OCI-LY1 (cell line): ENCODE measurements around the gene KSR1.

Source experiments
- H2AFZ ChIP-seq: fragments of 200-600 bp; sonication (generic), shearing (Covaris generic); 2 replicates; pipeline ENCODE4 v1.6.0; 2014; ENCODE audit warnings: antibody characterized with exemption, mild to moderate bottlenecking, low read length
- H3F3A ChIP-seq: fragments of 200-600 bp; sonication (generic), shearing (Covaris generic); 2 replicates; pipeline ENCODE4 v1.6.0; 2014; ENCODE audit warnings: mild to moderate bottlenecking, antibody characterized with exemption, low read length, moderate library complexity; ENCODE audit not compliant: insufficient read depth
- H3K27ac ChIP-seq: fragments of 200-600 bp; sonication (generic); 2 replicates; pipeline ENCODE4 v1.5.1; 2014; ENCODE audit warnings: low read length, mixed run types, mild to moderate bottlenecking, low read depth; ENCODE audit not compliant: poor library complexity, severe bottlenecking
- H3K27me3 ChIP-seq: fragments of 200-600 bp; sonication (generic); 2 replicates; pipeline ENCODE4 v1.6.0; 2014; ENCODE audit warnings: antibody characterized with exemption, mild to moderate bottlenecking, low read length, moderate library complexity; ENCODE audit not compliant: insufficient read depth
- H3K36me3 ChIP-seq: fragments of 200-600 bp; sonication (generic); 2 replicates; pipeline ENCODE4 v1.6.1; 2014; ENCODE audit warnings: mild to moderate bottlenecking, antibody characterized with exemption, low read length, moderate library complexity, mixed read lengths; ENCODE audit not compliant: insufficient read depth
- H3K4me1 ChIP-seq: fragments of 200-600 bp; sonication (generic); 2 replicates; pipeline ENCODE4 v1.5.1; 2014; ENCODE audit warnings: mild to moderate bottlenecking, low read length, moderate library complexity; ENCODE audit not compliant: insufficient read depth, severe bottlenecking
- H3K4me2 ChIP-seq: fragments of 200-600 bp; sonication (generic), shearing (Covaris generic); 2 replicates; pipeline ENCODE4 v1.6.1; 2014; ENCODE audit warnings: low read length
- H3K4me3 ChIP-seq: fragments of 200-600 bp; sonication (generic); 2 replicates; pipeline ENCODE4 v1.5.1; 2014; ENCODE audit warnings: low read length, low read depth, mild to moderate bottlenecking, mixed read lengths; ENCODE audit not compliant: poor library complexity, severe bottlenecking
- H3K79me2 ChIP-seq: fragments of 200-600 bp; shearing (Covaris generic); 2 replicates; pipeline ENCODE4 v1.6.1; 2016; ENCODE audit warnings: mixed run types, low read length, mixed read lengths; ENCODE audit not compliant: insufficient read depth
- H3K9ac ChIP-seq: fragments of 200-600 bp; sonication (generic), shearing (Covaris generic); 2 replicates; pipeline ENCODE4 v1.6.1; 2014; ENCODE audit warnings: mild to moderate bottlenecking, low read length, mixed read lengths
- H3K9me2 ChIP-seq: fragments of 200-600 bp; sonication (generic), shearing (Covaris generic); 2 replicates; pipeline ENCODE4 v1.6.1; 2014; ENCODE audit warnings: low read depth, mild to moderate bottlenecking, low read length, mixed read lengths
- H3K9me3 ChIP-seq: fragments of 200-600 bp; shearing (Covaris generic); 2 replicates; pipeline ENCODE4 v1.6.1; 2014; ENCODE audit warnings: low read length, mixed read lengths
- H4K20me1 ChIP-seq: fragments of 200-600 bp; sonication (generic), shearing (Covaris generic); 2 replicates; pipeline ENCODE4 v1.6.0; 2016; ENCODE audit warnings: mild to moderate bottlenecking, low read length; ENCODE audit not compliant: insufficient read depth
- EZH2 ChIP-seq: fragments of 200-600 bp; sonication (generic), shearing (Covaris generic); IDR thresholded peaks from 2 replicates; pipeline ENCODE4 v1.8.0; 2017; ENCODE audit warnings: borderline replicate concordance, mixed run types, mild to moderate bottlenecking, antibody characterized with exemption, low read length, moderate library complexity, mixed read lengths
- TF ChIP-seq, protein P1 (sequence below): fragments of 200-600 bp; sonication (generic), shearing (Covaris generic); IDR thresholded peaks from 2 replicates; pipeline ENCODE4 v1.5.1; 2017; ENCODE audit warnings: mild to moderate bottlenecking, antibody characterized with exemption, low read length, moderate library complexity, mixed read lengths

Gene KSR1

DNA sequence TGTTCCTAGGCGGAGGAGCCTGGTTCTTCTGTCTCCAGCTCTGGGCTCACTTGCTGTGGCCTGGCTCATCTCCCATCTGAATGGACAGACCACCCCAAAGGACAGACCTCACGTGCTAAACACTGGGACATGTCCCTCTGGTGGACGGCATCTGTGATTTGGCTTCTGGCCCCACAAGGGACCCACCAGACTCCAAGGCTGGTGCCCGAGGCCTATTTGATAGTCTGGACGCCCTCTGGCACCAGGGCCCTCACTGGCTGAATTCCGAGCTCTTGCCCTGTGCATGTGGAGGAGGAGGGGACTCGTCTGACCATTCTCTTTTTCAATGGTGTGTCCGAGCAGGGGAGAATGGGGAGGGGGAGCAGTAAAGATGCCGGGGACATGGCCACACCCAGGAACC lies 112.0 kb downstream of the KSR1 start:
- H3K4me1 ChIP-seq: no peaks in the 10 kb centered on the region
- no peaks in the 10 kb centered on the region for H3K36me3 ChIP-seq
- no peaks in the 10 kb centered on the region for H3K27me3 ChIP-seq
- no peaks in the 10 kb centered on the region for H3K79me2 ChIP-seq
- TF ChIP-seq, protein P1, sequence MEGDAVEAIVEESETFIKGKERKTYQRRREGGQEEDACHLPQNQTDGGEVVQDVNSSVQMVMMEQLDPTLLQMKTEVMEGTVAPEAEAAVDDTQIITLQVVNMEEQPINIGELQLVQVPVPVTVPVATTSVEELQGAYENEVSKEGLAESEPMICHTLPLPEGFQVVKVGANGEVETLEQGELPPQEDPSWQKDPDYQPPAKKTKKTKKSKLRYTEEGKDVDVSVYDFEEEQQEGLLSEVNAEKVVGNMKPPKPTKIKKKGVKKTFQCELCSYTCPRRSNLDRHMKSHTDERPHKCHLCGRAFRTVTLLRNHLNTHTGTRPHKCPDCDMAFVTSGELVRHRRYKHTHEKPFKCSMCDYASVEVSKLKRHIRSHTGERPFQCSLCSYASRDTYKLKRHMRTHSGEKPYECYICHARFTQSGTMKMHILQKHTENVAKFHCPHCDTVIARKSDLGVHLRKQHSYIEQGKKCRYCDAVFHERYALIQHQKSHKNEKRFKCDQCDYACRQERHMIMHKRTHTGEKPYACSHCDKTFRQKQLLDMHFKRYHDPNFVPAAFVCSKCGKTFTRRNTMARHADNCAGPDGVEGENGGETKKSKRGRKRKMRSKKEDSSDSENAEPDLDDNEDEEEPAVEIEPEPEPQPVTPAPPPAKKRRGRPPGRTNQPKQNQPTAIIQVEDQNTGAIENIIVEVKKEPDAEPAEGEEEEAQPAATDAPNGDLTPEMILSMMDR: no peak
- no peak for TF ChIP-seq EZH2
- no peak overlapping the region for H2AFZ ChIP-seq
- H3K4me2 ChIP-seq: no peak overlapping the region
- H3K9ac ChIP-seq: no peak overlapping the region
- no peaks in the 10 kb centered on the region for H3K9me2 ChIP-seq
- H3K4me3 ChIP-seq: no peak overlapping the region
- no peaks in the 10 kb centered on the region for H4K20me1 ChIP-seq
- no peaks in the 10 kb centered on the region for H3K9me3 ChIP-seq
- no peaks in the 10 kb centered on the region for H3F3A ChIP-seq
- H3K27ac ChIP-seq: no peak overlapping the region

DNA sequence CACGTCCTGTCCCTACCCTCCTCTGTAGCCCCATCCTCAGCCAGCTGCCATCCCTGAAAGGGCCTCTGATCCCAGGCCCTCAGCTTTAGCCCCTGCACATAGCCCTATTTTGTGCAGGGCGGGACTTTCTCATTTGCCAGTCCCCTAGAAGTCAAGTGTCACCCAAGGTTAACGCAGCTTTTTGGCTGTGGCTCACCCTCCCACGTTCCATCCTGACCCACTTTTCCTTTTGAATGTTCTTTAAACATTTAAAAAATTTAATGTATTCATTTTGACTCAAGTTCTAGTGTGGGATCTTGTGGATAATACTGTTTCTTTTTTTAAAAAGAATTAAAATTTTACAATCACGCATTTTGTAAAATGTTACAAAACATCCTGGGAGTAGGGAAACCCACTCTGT lies 112.6 kb downstream of the KSR1 start:
- H3K9me2 ChIP-seq: no peaks in the 10 kb centered on the region
- no peaks in the 10 kb centered on the region for H3K4me1 ChIP-seq
- H3K9ac ChIP-seq: no peak overlapping the region
- no peak overlapping the region for H3K4me2 ChIP-seq
- TF ChIP-seq, protein P1: no peak
- no peak for TF ChIP-seq EZH2
- H3K36me3 ChIP-seq: no peaks in the 10 kb centered on the region
- H3K27ac ChIP-seq: no peak overlapping the region
- no peak overlapping the region for H3K4me3 ChIP-seq
- no peaks in the 10 kb centered on the region for H3K79me2 ChIP-seq
- no peaks in the 10 kb centered on the region for H3F3A ChIP-seq
- H4K20me1 ChIP-seq: no peaks in the 10 kb centered on the region
- H2AFZ ChIP-seq: no peak overlapping the region
- no peaks in the 10 kb centered on the region for H3K9me3 ChIP-seq
- no peaks in the 10 kb centered on the region for H3K27me3 ChIP-seq

DNA sequence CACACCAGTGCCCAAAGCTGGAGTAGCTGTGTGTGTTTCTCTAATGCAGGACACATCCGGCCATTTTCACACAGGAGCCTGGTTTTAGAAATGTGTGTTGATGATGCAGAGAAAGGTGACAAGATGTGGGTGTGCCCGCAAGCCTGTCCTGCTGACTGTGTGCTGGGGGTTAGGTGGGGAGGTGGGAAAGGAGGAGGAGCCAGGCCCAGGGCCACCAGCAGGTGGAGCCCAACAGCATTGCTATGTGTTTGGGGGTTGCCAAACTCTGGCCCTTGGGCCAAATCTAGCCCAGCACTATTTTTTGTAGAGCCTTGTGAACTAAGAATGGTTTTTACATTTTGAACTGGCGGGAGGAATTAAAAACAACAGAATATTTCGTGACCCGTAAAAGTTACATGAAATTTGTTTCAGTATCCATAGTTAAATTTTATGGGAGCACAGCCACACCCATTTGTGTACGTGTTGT lies 113.0 kb downstream of the KSR1 start:
- H3K4me3 ChIP-seq: no peak overlapping the region
- H3K4me2 ChIP-seq: no peak overlapping the region
- H3K27me3 ChIP-seq: no peaks in the 10 kb centered on the region
- H4K20me1 ChIP-seq: no peaks in the 10 kb centered on the region
- no peak overlapping the region for H2AFZ ChIP-seq
- no peaks in the 10 kb centered on the region for H3K36me3 ChIP-seq
- H3K27ac ChIP-seq: no peak overlapping the region
- no peaks in the 10 kb centered on the region for H3K9me3 ChIP-seq
- TF ChIP-seq EZH2: no peak
- TF ChIP-seq, protein P1: peak; percentile 68
- no peak overlapping the region for H3K9ac ChIP-seq
- H3F3A ChIP-seq: no peaks in the 10 kb centered on the region
- no peaks in the 10 kb centered on the region for H3K79me2 ChIP-seq
- no peaks in the 10 kb centered on the region for H3K4me1 ChIP-seq
- H3K9me2 ChIP-seq: no peaks in the 10 kb centered on the region
